ENCODE measurements around the gene THSD4.

The THSD4 gene

DNA sequence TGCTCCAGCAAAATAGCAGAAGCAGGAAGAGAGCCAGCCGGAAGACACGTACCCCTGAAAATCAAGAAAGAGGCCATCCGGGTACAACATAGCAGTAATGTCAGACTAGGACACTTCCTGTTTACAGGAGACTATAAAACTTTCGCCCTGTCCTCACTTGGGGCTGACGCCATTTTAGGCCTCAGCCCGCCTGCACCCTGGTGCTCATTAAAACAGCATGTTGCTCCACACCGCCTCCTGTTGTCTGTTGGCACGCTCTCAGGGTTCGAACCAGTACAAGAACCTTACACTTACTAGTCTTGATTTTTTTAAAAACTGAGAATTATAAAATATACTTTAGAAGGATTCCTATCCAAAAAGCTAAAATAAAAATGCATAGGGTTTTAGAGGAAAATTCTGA, 535.3 kb downstream of the THSD4 start:
- no peak overlapping the region for H3K4me3 ChIP-seq (ENCODE audit: control insufficient read depth, low read depth, low read length)
- TF ChIP-seq, protein P1, sequence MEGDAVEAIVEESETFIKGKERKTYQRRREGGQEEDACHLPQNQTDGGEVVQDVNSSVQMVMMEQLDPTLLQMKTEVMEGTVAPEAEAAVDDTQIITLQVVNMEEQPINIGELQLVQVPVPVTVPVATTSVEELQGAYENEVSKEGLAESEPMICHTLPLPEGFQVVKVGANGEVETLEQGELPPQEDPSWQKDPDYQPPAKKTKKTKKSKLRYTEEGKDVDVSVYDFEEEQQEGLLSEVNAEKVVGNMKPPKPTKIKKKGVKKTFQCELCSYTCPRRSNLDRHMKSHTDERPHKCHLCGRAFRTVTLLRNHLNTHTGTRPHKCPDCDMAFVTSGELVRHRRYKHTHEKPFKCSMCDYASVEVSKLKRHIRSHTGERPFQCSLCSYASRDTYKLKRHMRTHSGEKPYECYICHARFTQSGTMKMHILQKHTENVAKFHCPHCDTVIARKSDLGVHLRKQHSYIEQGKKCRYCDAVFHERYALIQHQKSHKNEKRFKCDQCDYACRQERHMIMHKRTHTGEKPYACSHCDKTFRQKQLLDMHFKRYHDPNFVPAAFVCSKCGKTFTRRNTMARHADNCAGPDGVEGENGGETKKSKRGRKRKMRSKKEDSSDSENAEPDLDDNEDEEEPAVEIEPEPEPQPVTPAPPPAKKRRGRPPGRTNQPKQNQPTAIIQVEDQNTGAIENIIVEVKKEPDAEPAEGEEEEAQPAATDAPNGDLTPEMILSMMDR (conservative IDR thresholded peaks at IDR 0.05; ENCODE audit: control insufficient read depth, insufficient read depth, low read depth, low read length): no peak
- DNase-seq (ENCODE audit: low read depth): no peak

- peak; percentile 84 for DNase-seq (ENCODE audit: low read depth)
- TF ChIP-seq, protein P1 (conservative IDR thresholded peaks at IDR 0.05; ENCODE audit: control insufficient read depth, insufficient read depth, low read depth, low read length): peak; percentile 72
- H3K4me3 ChIP-seq (ENCODE audit: control insufficient read depth, low read depth, low read length): no peak overlapping the region
Observed at GRCh38 chr15:71651750-71652186, 536.5 kb downstream of the THSD4 start.

- DNase-seq (ENCODE audit: low read depth): no peak
- TF ChIP-seq, protein P1 (conservative IDR thresholded peaks at IDR 0.05; ENCODE audit: control insufficient read depth, insufficient read depth, low read depth, low read length): no peak
- H3K4me3 ChIP-seq (ENCODE audit: control insufficient read depth, low read depth, low read length): no peak overlapping the region
Observed at GRCh38 chr15:71654042-71654719, 538.9 kb downstream of the THSD4 start.

- TF ChIP-seq, protein P1 (conservative IDR thresholded peaks at IDR 0.05; ENCODE audit: control insufficient read depth, insufficient read depth, low read depth, low read length): no peak
- DNase-seq (ENCODE audit: low read depth): no peak
- H3K4me3 ChIP-seq (ENCODE audit: control insufficient read depth, low read depth, low read length): no peak overlapping the region
Observed at GRCh38 chr15:71654720-71655174, 539.5 kb downstream of the THSD4 start.

GRCh38 chr15:71656425-71656824, 541.2 kb downstream of the THSD4 start:
- H3K4me3 ChIP-seq (ENCODE audit: control insufficient read depth, low read depth, low read length): no peak overlapping the region
- TF ChIP-seq, protein P1 (conservative IDR thresholded peaks at IDR 0.05; ENCODE audit: control insufficient read depth, insufficient read depth, low read depth, low read length): no peak
- no peak for DNase-seq (ENCODE audit: low read depth)

DNA sequence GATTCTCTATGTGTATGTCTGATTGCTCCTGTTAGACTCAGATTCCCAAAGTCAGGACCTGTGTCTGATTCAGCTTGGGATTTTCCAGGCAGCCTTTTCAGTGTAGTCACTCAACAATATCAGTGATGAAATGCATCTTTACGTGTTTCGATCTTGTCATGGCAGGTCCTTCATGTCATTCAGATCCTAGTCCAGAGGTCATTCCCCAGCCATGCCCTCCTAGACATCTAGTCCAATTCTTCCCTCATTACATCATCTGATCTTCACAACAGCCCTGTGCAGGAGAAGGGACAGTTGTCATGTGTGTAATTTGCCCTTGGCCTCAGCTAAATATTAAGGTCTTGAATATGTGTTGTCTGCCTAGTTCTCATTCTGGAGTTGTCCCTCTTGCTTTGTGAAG, 541.9 kb downstream of the THSD4 start:
- no peak for DNase-seq (ENCODE audit: low read depth)
- TF ChIP-seq, protein P1 (conservative IDR thresholded peaks at IDR 0.05; ENCODE audit: control insufficient read depth, insufficient read depth, low read depth, low read length): no peak

More for the DNA sequence above, 541.9 kb downstream of the THSD4 start:
- no peak overlapping the region for H3K4me3 ChIP-seq (ENCODE audit: control insufficient read depth, low read depth, low read length)
